GM18526 (cell line): ENCODE results near the gene PGAP1.

Experiments
- POLR2A ChIP-seq: IDR thresholded peaks from 3 replicates; pipeline ENCODE4 v1.6.1; 2011; ENCODE audit not compliant: insufficient read length; ENCODE audit errors: extremely low read depth

The PGAP1 gene

GRCh38 chr2:196918927-196919326 lies 7.6 kb downstream of the PGAP1 start:
- no peak for TF ChIP-seq POLR2A

- no peak for TF ChIP-seq POLR2A
Measured at GRCh38 chr2:196917802-196918201, 8.7 kb downstream of the PGAP1 start.

- TF ChIP-seq POLR2A, result no peak
Measured at GRCh38 chr2:196915507-196916189, 10.9 kb downstream of the PGAP1 start.

- TF ChIP-seq POLR2A, result no peak
Measured at GRCh38 chr2:196914867-196915460, 11.5 kb downstream of the PGAP1 start.

- no peak for TF ChIP-seq POLR2A
Measured at GRCh38 chr2:196913691-196914090, 12.8 kb downstream of the PGAP1 start.

GRCh38 chr2:196902828-196903227 lies 23.7 kb downstream of the PGAP1 start:
- no peak for TF ChIP-seq POLR2A

- TF ChIP-seq POLR2A, result no peak
Measured at GRCh38 chr2:196900843-196901242, 25.7 kb downstream of the PGAP1 start.

GRCh38 chr2:196899976-196900375 lies 26.5 kb downstream of the PGAP1 start:
- TF ChIP-seq POLR2A, result no peak

- TF ChIP-seq POLR2A, result no peak
Measured at GRCh38 chr2:196891136-196891535, 35.4 kb downstream of the PGAP1 start.

GRCh38 chr2:196887431-196887830 lies 39.1 kb downstream of the PGAP1 start:
- TF ChIP-seq POLR2A, result no peak

GRCh38 chr2:196884368-196884767 lies 42.1 kb downstream of the PGAP1 start:
- TF ChIP-seq POLR2A, result no peak

GRCh38 chr2:196876364-196876763 lies 50.1 kb downstream of the PGAP1 start:
- no peak for TF ChIP-seq POLR2A

GRCh38 chr2:196875414-196875813 lies 51.1 kb downstream of the PGAP1 start:
- no peak for TF ChIP-seq POLR2A

GRCh38 chr2:196873511-196873910 lies 53.0 kb downstream of the PGAP1 start:
- TF ChIP-seq POLR2A, result no peak

GRCh38 chr2:196854629-196855028 lies 71.9 kb downstream of the PGAP1 start:
- no peak for TF ChIP-seq POLR2A

- TF ChIP-seq POLR2A, result no peak
Measured at GRCh38 chr2:196853301-196854087, 73.0 kb downstream of the PGAP1 start.
